Upper lobe of right lung (tissue), 1 donor: ENCODE results near the gene PRICKLE1. TPM values are rescaled to one million over a fixed set of nuclear protein-coding genes. Genes with fewer than 3 reads are reported as not detected.

Experiments
- ATAC-seq: fragments of 200-7000 bp; cut with Tn5 transposase; one replicate; pipeline ENCODE4 v1.9.1; 2020; ENCODE audit warnings: mild to moderate bottlenecking, moderate library complexity
- DNase-seq: peaks from one replicate; pipeline ENCODE4 v3.0.0-alpha.2; 2020
- H3K27ac ChIP-seq: fragments of 200-600 bp; one replicate; pipeline ENCODE4 v1.8.0; 2022
- H3K27me3 ChIP-seq: fragments of 200-600 bp; one replicate; pipeline ENCODE4 v1.8.0; 2022; ENCODE audit warnings: mild to moderate bottlenecking
- H3K36me3 ChIP-seq: fragments of 200-600 bp; one replicate; pipeline ENCODE4 v1.8.0; 2022
- H3K4me1 ChIP-seq: fragments of 200-600 bp; one replicate; pipeline ENCODE4 v1.8.0; 2022
- H3K4me3 ChIP-seq: fragments of 200-600 bp; one replicate; pipeline ENCODE4 v1.8.0; 2022; ENCODE audit warnings: mild to moderate bottlenecking
- H3K9me3 ChIP-seq: fragments of 200-600 bp; one replicate; pipeline ENCODE4 v1.8.0; 2022
- intact Hi-C: fragments of 100-400 bp; cut with DNase I; formaldehyde crosslinking; loops from one replicate; pipeline ENCODE4 v1.11.0; 2022
- total RNA-seq: library from RNA; stranded (reverse); fragmentation: NEBNext Ultra II Directional; extraction: Animal tissue kit (Norgen Biotek cat#: 25700); gene quantifications from one replicate; pipeline ENCODE4 v1.2.1, GENCODE V29; 2021
- TF ChIP-seq, protein P1 (sequence below): fragments of 200-600 bp; IDR thresholded peaks from one replicate; pipeline ENCODE4 v1.8.0; 2022; ENCODE audit warnings: antibody characterized with exemption
- donor health status: DM: no; HTN: yes; CAD: no; lungs with severe emphysema.

Gene PRICKLE1
- total RNA-seq, 1 donor from 2014 or later = 18.4 TPM

GRCh38 chr12:42534184-42534838, 55.2 kb downstream of the PRICKLE1 start:
- no peaks in the 10 kb centered on the region for H3K27me3 ChIP-seq
- no peaks in the 10 kb centered on the region for H3K4me1 ChIP-seq
- no peak overlapping the region for H3K4me3 ChIP-seq
- DNase-seq (no peak), ATAC-seq (no peak)
- H3K27ac ChIP-seq = no peak overlapping the region
- no peaks in the 10 kb centered on the region for H3K9me3 ChIP-seq
- intact Hi-C loops = no loop called here
- H3K36me3 ChIP-seq = no peaks in the 10 kb centered on the region
- TF ChIP-seq, protein P1, sequence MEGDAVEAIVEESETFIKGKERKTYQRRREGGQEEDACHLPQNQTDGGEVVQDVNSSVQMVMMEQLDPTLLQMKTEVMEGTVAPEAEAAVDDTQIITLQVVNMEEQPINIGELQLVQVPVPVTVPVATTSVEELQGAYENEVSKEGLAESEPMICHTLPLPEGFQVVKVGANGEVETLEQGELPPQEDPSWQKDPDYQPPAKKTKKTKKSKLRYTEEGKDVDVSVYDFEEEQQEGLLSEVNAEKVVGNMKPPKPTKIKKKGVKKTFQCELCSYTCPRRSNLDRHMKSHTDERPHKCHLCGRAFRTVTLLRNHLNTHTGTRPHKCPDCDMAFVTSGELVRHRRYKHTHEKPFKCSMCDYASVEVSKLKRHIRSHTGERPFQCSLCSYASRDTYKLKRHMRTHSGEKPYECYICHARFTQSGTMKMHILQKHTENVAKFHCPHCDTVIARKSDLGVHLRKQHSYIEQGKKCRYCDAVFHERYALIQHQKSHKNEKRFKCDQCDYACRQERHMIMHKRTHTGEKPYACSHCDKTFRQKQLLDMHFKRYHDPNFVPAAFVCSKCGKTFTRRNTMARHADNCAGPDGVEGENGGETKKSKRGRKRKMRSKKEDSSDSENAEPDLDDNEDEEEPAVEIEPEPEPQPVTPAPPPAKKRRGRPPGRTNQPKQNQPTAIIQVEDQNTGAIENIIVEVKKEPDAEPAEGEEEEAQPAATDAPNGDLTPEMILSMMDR = no peak

DNA sequence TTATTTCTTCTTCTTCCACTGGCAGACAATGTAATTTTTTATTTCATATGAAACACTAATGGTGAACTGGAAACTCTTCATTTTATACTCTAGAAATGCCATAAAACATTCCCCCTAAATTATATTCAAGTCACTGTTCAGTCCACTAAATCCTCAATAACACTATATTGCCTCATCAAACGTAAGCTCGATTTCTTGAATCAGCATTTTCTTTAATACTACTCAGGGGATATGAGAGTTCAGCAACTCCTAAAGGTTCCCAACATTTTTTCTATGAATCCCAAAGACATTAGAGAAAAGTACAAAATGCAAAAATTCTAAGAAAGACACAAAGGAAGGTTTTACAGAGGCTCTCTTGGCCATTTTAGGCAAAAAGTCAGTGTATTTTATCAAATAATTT, 59.3 kb downstream of the PRICKLE1 start:
- Histone ChIP-seq H3K9me3 (no peaks in the 10 kb centered on the region), H3K36me3 (no peaks in the 10 kb centered on the region), H3K27me3 (no peaks in the 10 kb centered on the region), H3K27ac (no peak overlapping the region), H3K4me3 (no peak overlapping the region), H3K4me1 (no peaks in the 10 kb centered on the region)
- intact Hi-C loops = no loop called here
- ATAC-seq (no peak), DNase-seq (no peak)
- TF ChIP-seq, protein P1 = no peak

- no peak for DNase-seq
- intact Hi-C loops = no loop called here
- H3K27ac ChIP-seq = no peak overlapping the region
- ATAC-seq = no peak
- no peaks in the 10 kb centered on the region for H3K36me3 ChIP-seq
- no peaks in the 10 kb centered on the region for H3K4me1 ChIP-seq
- H3K4me3 ChIP-seq = no peak overlapping the region
- TF ChIP-seq, protein P1 = no peak
- no peaks in the 10 kb centered on the region for H3K27me3 ChIP-seq
- no peaks in the 10 kb centered on the region for H3K9me3 ChIP-seq
Observed at GRCh38 chr12:42525444-42525843, 64.1 kb downstream of the PRICKLE1 start.

DNA sequence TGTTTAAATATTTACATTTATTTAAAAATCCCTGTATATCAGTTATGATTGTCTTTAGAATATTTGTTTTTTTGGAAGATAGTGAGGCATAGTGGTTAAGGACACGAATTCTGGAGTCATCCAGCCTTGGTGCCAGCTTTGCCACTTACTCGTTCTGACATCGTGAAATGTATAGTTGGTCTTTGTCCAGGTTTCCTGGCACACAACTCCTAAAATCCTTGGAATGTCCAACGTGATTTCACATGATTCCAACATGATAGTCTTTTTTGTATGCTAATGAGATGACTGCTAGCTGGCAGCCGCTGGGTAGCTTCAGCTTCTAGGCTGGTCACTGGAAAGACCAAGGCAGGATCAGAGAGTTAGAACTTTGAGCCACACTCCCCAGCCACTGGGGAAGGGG, 64.8 kb downstream of the PRICKLE1 start:
- TF ChIP-seq, protein P1 = no peak
- DNase-seq (no peak), ATAC-seq (no peak)
- Histone ChIP-seq H3K4me3 (no peak overlapping the region), H3K36me3 (no peaks in the 10 kb centered on the region), H3K9me3 (no peaks in the 10 kb centered on the region), H3K27me3 (no peaks in the 10 kb centered on the region), H3K4me1 (no peaks in the 10 kb centered on the region), H3K27ac (no peak overlapping the region)
- intact Hi-C loops = no loop called here

DNA sequence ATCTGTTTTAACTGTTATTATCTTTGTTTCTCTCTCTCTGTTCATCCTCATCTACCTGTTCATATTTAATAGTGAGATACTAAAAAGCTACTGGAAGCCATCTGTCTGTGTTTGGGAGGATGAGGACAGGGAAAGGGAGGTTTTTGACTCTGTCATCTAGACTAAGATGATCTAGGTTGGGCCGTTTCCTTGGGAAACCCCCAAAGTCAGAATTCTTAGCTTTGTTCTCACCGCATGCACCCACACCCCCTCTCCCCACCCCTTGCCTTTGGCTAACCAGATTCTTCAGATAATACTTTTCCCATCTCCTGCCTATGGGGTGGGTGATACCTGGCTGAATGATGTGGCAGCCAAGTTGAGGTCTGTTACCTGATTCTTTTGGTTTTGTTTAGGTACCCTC, 73.0 kb downstream of the PRICKLE1 start:
- ATAC-seq = no peak
- no peaks in the 10 kb centered on the region for H3K9me3 ChIP-seq
- TF ChIP-seq, protein P1 = no peak
- no peak overlapping the region for H3K4me3 ChIP-seq
- no peaks in the 10 kb centered on the region for H3K27me3 ChIP-seq
- intact Hi-C loops = no loop called here
- H3K27ac ChIP-seq = no peak overlapping the region
- DNase-seq = no peak
- no peaks in the 10 kb centered on the region for H3K4me1 ChIP-seq
- H3K36me3 ChIP-seq = no peaks in the 10 kb centered on the region

DNA sequence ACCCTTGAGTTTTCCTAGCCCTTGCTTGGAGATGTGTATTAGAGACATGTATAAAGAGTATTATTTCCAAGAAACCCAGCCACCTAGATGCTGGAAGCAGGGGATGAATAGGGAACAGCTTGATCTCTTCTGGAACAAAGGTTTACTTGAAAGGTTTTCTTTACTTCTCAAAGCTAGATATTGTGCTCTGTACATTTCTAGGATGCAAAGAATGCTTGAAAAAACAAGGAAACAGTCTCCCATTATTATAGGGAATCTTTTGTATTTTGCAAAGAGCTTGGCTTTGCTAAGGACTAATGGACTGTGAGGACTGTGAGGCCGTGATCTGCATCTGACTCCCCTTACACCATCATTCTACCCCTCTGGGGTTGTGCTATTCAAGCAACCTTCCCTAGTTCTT, 77.9 kb downstream of the PRICKLE1 start:
- H3K27ac ChIP-seq = no peak overlapping the region
- H3K36me3 ChIP-seq = no peaks in the 10 kb centered on the region
- no peak overlapping the region for H3K4me3 ChIP-seq
- no peak for ATAC-seq
- no peaks in the 10 kb centered on the region for H3K4me1 ChIP-seq
- intact Hi-C loops = no loop called here
- TF ChIP-seq, protein P1 = no peak
- H3K27me3 ChIP-seq = no peaks in the 10 kb centered on the region
- no peaks in the 10 kb centered on the region for H3K9me3 ChIP-seq
- DNase-seq = no peak
